HL-60/S4 treated with phorbol 12-myristate 13-acetate at 8.2 ng/mL for 4 days and 3 days (cell line): Measurements from ENCODE around the gene SIGLEC15.
"Not testable (repeated sequence)": the region's sequence is repeated elsewhere in the genome, so short reads cannot be mapped to it uniquely, and the experiment has no call there.

ENCODE experiments used
- in situ Hi-C: fragments of 300-500 bp; cut with MboI; formaldehyde crosslinking; loops from 2 replicates; pipeline ENCODE4 v1.15.0; 2022; ENCODE audit warnings: low sequenced_read_pairs

Gene SIGLEC15

DNA sequence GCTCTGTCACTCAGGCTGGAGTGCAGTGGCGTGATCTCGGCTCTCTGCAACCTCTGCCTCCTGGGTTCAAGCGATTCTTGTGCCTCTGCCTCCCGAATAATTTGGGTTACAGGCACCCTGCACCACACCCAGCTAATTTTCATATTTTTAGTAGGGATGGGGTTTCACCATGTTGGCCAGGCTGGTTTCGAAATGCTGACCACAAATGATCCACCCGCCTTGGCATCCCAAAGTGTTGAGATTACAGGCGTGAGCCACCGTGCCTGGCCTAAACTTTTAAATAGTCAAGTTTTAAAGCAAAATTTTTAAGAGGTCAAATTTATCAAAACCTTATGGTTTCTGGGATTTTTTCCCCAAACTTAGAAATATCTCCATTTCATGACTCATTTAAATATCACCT is 6.7 kb upstream of the SIGLEC15 start:
- in situ Hi-C loops, result not testable (repeated sequence)

DNA sequence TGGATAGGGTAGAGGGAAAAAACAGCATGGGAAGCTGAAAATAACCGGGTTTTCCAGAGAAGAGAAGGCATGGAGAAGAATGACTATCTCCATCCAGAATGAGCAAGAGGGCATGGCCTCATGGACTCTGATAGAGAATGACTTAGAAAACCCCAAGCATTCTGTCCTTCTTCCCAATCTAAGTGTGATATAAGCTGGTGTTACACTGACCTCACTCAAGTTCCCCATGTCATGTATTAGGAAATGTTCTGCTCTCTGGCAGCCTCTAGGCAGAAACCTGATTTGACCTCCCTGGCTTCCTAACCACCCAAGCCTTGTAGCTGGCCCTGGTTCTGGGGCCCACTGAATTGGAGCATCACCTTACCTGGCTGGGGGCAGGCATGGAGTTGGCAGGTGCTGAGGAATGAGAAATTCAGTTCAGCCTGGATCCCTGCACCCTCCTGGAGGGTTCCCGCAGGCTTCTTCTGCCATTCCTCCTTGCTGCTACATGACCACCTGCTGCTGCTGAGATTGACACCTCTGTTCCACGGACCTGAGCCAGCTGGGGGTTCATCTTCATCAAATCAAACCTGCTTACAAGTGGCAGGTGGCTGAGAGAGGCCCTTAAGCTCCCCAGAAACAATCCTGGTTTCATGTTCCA is 5.2 kb upstream of the SIGLEC15 start:
- in situ Hi-C loops, result no loop called here

DNA sequence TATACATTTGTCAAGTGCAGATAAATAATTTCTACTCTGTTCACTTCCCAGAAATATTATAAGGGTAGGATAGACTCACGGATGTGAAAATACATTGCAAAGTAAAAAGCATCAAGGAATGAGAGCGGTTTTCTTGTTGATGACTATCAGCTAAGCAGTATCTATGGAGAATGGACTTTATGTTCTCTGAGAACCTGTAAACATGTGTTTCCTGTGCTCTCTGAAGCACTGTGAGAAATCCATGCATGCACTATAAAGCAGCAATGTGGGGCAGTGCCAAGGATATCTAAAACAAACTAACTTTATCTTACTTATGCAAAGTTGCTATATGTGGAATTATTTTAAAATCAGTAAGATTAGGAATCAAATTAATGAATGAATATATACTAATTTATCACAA is 4.4 kb upstream of the SIGLEC15 start:
- in situ Hi-C loops, result no loop called here

DNA sequence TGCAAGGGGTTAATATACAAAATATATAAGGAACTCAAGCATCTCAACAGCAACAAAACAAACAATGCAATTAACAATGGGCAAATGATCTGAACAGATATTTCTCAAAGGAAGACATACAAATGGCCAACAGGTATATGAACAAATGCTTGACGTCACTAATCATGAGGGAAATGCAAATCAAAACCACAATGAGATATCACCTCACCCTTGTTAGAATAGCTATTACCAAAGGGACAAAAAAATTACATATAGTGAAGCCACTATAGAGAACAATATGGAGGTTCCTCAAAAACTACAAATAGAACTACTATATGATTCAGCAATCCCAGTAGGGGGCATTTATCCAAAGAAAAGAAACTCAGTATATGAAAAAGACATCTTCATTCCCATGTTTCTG is 3.8 kb upstream of the SIGLEC15 start:
- in situ Hi-C loops, result no loop called here

- in situ Hi-C loops, result no loop called here
These were observed 609 bp downstream of the SIGLEC15 start for GRCh38 chr18:45826084-45826483.

DNA sequence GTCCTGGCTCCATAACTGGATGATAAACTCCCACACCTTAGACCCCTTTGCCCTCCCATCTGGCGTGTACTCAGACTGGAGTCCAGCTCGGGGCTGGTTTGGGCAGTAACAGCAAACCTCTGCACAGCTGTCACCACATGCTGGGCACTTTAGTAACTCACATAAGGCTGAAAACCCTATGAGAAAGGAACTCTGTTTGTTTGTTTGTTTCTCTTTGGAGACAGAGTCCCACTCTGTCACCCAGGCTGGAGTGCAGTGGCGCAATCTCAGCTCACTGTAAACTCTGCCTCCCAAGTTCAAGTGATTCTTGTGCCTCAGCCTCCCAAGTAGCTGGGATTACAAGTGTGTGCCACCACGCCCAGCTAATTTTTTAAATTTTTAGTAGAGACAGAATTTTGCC is 1.2 kb downstream of the SIGLEC15 start:
- in situ Hi-C loops, result not testable (repeated sequence)

DNA sequence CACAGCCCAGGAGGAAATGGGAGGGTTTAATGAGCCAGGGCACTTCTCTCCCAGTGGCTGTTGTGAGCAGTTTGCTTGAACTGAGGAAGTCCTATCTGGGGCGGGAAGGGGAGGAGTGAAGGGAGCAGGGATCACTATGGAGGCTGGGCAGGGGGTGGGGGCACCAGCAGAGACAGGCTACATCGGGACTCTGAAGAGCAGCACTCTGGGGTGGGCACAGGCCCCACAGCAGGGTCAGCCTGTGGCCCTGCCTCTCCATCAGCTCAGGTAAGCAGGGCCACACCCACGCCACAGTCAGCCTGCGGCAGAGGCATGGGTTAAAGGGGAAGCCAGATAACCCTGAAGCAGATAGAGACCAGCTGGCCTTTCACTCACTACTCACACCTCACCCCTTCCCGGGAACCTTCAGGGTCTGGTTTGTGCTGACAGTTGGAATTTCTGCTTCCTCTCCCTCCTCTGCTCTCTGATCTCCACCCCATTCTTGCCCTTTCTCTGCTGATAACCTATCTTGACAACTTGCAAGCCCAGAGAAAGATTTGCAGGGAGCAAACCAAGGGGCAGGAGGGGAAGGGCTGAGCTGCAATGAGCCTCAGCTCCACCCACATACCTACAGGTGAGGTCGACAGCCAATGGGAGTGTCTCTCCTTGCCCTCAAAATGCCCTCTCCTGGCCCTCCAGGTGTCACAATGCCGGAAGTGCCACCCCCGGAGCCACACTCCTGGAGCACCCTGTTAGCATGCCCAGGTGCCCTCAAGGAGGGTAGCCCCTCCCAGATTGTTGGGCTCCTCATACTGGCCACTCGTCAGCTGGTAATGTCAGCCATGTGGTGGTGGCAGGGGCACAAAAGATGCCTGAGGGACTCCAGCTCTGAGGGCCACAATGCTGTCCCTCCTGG is 3.7 kb downstream of the SIGLEC15 start:
- in situ Hi-C loops, result no loop called here

DNA sequence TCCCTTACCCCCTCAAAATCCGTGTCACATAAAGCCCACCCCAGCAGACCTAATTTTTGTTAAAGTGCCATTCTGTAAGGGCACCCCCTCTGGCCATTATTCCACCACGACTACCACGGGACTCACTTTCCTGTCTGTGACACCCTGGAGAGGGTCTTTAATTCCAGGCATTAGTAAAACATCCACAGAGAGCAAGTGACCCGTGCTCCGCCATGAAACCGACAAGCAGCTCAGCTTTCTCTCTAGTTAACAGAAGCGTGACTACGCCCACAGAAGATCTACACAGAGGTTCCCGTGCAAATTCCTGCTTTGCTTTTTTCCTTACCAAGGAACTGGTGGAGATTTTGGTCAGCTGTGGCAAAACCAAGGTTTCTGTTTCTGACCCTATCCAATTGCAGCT is 4.4 kb downstream of the SIGLEC15 start:
- in situ Hi-C loops, result no loop called here

- in situ Hi-C loops, result no loop called here
These were observed 5.4 kb downstream of the SIGLEC15 start for GRCh38 chr18:45830917-45831316.

DNA sequence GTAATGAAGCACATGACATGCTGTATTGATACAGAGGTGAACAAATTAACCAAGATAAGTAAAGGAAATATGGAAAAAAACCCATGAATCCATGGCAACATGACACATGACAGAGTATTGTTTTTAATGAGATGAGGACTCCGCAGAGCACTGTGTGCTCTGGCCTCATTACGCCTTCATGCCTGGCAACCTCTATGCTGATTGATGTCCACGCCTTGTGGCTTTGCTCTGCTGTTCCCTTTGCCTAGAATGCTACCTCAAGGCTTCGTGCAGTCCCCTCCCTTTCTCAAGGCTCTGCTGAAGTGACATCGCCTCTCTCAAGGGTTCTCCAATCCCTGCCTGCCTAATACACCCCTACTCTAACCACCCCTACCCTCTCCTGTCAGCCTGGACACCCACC is 8.4 kb downstream of the SIGLEC15 start:
- in situ Hi-C loops, result no loop called here

DNA sequence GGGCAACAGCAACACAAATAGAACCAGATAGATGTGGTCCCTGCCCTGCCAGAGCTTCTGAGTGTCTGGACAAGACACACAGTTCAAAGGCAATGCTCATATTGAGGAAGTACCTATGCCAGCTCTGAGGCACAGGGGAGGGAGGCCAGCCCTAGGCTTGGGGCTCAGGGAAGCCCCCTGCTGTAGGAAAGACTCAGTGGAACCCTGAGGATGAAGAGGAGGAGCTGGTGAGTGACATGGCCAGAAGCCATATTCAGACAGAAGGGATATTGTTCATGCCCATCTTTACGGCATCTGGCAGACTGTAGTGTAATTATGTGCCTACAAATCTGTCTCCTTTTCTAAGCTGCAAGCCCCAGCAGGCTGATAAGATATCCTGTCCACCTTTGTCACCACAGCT is 8.8 kb downstream of the SIGLEC15 start:
- in situ Hi-C loops, result no loop called here

DNA sequence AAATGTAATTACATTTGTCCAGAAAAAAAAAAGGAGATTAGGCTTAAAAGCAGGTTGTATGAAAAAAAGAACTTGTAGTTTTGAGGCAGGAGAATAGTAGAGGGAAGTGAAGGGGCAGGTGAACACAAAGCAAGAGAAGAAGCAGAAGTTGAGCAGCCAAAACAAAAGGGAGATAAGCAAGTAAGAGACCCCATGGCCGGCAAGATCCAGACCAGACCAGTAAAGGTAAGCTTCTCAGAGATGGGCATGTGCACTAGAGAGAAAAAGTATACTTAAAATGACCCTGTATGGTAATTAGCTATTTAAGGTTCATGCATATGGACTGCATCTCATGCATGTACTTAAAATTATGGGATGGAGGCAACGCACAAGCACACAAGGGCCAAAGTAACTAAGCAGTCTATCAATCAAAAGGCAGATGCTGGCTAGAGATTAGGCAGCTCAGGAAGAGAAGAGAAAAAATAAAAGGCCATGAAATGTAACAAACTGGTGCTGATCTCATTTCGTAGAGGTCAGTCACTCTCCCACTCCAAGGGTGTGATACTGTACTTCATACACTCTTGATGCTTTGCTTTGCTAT is 9.7 kb downstream of the SIGLEC15 start:
- in situ Hi-C loops, result no loop called here

- in situ Hi-C loops, result no loop called here
These were observed 11.0 kb downstream of the SIGLEC15 start for GRCh38 chr18:45836242-45837205.

DNA sequence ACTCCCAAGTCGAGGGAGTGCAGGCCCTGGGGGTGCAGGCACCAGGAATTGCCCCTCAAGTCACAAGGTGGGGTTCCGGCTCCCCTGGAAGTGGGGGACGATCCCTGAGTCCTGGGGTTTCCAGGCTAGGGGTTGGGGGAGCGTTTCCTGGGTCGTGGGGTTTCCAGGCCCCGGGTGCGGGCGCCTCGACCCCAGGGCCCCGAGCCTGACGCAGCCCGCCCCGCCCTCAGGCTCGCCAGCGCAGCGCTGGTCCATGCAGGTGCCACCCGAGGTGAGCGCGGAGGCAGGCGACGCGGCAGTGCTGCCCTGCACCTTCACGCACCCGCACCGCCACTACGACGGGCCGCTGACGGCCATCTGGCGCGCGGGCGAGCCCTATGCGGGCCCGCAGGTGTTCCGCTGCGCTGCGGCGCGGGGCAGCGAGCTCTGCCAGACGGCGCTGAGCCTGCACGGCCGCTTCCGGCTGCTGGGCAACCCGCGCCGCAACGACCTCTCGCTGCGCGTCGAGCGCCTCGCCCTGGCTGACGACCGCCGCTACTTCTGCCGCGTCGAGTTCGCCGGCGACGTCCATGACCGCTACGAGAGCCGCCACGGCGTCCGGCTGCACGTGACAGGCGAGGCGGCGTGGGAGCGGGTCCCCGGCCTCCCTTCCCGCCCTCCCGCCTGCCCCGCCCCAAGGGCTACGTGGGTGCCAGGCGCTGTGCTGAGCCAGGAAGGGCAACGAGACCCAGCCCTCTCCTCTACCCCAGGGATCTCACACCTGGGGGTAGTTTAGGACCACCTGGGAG is 12.0 kb downstream of the SIGLEC15 start:
- in situ Hi-C loops, result no loop called here

DNA sequence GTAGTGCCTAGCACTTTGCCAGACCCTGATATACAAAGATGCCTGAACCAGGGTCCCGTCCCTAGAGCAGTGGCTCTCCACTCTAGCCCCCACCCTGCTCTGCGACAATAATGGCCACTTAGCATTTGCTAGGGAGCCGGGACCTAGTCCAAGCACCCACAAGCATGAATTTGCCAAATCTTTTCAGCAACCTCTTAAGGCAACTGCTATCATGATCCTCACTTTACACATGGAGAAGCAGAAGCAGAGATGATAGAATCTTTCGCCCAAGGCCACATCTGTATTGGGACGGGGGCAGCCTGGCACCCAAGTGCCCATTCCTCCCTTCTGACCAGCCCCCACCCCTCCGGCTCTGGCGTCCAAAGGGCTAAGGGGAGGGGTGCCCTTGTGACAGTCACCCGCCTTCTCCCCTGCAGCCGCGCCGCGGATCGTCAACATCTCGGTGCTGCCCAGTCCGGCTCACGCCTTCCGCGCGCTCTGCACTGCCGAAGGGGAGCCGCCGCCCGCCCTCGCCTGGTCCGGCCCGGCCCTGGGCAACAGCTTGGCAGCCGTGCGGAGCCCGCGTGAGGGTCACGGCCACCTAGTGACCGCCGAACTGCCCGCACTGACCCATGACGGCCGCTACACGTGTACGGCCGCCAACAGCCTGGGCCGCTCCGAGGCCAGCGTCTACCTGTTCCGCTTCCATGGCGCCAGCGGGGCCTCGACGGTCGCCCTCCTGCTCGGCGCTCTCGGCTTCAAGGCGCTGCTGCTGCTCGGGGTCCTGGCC is 13.0 kb downstream of the SIGLEC15 start:
- in situ Hi-C loops, result no loop called here

- in situ Hi-C loops, result no loop called here
These were observed 14.2 kb downstream of the SIGLEC15 start for GRCh38 chr18:45839414-45840395.

DNA sequence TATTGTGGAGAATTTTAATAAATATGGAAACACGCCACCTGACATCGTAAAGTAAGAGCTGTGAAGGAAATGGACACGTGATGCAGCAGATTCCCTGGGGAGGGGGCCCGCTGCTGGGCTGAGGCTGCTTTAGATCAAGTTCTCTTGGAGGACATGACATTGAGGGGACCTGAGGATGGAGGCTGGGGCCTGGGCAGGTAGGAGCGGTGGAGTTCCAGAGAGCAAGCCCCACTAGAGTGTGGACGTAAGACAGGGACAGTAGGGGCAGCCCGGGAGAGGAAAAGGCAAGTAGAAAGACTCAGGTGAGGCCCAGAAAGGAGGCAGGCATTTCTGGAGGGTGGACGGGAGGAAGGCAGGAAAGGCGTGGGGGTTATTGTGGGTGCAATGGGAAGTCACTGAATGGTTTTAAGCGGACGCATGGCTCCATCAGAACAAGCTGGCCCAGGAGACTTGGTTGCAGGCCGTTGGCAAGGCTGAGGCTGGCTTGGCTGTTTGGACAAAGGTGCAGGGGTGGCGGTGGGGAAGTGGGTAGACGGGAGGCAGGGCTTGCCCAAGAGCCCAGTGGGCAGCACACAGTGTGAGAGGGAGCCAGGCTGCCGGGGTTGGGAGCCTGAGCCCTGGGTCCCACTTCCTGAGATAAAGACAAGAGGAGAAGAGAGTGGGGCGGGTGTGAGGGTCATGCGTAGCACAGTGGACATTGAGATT is 15.7 kb downstream of the SIGLEC15 start:
- in situ Hi-C loops, result no loop called here
